LNCaP clone FGC (cell line): ENCODE measurements around the gene KIAA1191.

Source experiments
- DNase-seq: peaks from one replicate; pipeline ENCODE4 v3.0.0-alpha.2; 2011; ENCODE audit warnings: low read depth
- H3K4me3 ChIP-seq: 2 replicates; pipeline ENCODE4 v1.5.1; 2011; ENCODE audit warnings: mild to moderate bottlenecking, low read depth, low read length, control low read depth
- CTCF ChIP-seq: IDR thresholded peaks from 2 replicates; pipeline ENCODE4 v1.5.1; 2012; ENCODE audit warnings: mild to moderate bottlenecking; ENCODE audit not compliant: control insufficient read depth, insufficient read depth; ENCODE audit errors: extremely low read depth

KIAA1191 gene

GRCh38 chr5:176394881-176395675 is 33.5 kb upstream of the KIAA1191 start:
- DNase-seq = no peak
- no peak overlapping the region for H3K4me3 ChIP-seq
- no peak for TF ChIP-seq CTCF

GRCh38 chr5:176394096-176394495 is 32.5 kb upstream of the KIAA1191 start:
- no peak overlapping the region for H3K4me3 ChIP-seq
- no peak for DNase-seq
- no peak for TF ChIP-seq CTCF

GRCh38 chr5:176392526-176392925 is 31.0 kb upstream of the KIAA1191 start:
- H3K4me3 ChIP-seq = no peak overlapping the region
- no peak for DNase-seq
- TF ChIP-seq CTCF = no peak

GRCh38 chr5:176391999-176392398 is 30.4 kb upstream of the KIAA1191 start:
- TF ChIP-seq CTCF = no peak
- H3K4me3 ChIP-seq = no peak overlapping the region
- no peak for DNase-seq

- DNase-seq = no peak
- TF ChIP-seq CTCF = no peak
- H3K4me3 ChIP-seq = no peak overlapping the region
Observed at GRCh38 chr5:176391479-176391878, 29.9 kb upstream of the KIAA1191 start.

- H3K4me3 ChIP-seq = peak overlapping the region; percentile 94
- no peak for TF ChIP-seq CTCF
- no peak for DNase-seq
Observed at GRCh38 chr5:176389135-176390123, 27.9 kb upstream of the KIAA1191 start.
